ENCODE measurements around the gene CFAP69. TPM values are rescaled to one million over a fixed set of nuclear protein-coding genes. Genes with fewer than 3 reads are reported as not detected.

CFAP69 gene
- total RNA-seq, 1 experiment from 2014 or later: 2.4 TPM

GRCh38 chr7:90222390-90222789 lies 22.6 kb upstream of the CFAP69 start:
- Histone ChIP-seq H3K27me3 (replicated peaks; ENCODE audit: insufficient read depth, low read depth, low read length, poor library complexity) (no peaks in the 10 kb centered on the region), H3K4me3 (ENCODE audit: low read depth, low read length, poor library complexity, severe bottlenecking) (no peak overlapping the region), H3K36me3 (ENCODE audit: insufficient read depth, low read length, poor library complexity, severe bottlenecking) (peaks cover 31% of the 10 kb centered on the region), H3K9me3 (ENCODE audit: low read depth, low read length, poor library complexity, severe bottlenecking) (no peaks in the 10 kb centered on the region), H3K27ac (ENCODE audit: low read depth, low read length, poor library complexity, severe bottlenecking) (no peak overlapping the region), H3K4me1 (ENCODE audit: insufficient read depth, low read length, poor library complexity, severe bottlenecking) (peaks cover 44% of the 10 kb centered on the region)
- CTCF ChIA-PET: no interaction called here
- no peak for DNase-seq (ENCODE audit: low spot score)
- no TSS peak for BruUV-seq (replicated peaks)
- intact Hi-C loops (cut with micrococcal nuclease; ENCODE audit: unreplicated experiment): no loop called here
- no peak for TF ChIP-seq CTCF (conservative IDR thresholded peaks at IDR 0.05; ENCODE audit: low read depth, low read length)
- no peak for TF ChIP-seq EZH2 (IDR thresholded peaks at IDR 0.05; ENCODE audit: borderline replicate concordance, low read depth, low read length, poor library complexity, severe bottlenecking)
- POLR2A ChIA-PET (ENCODE audit: low non-redundant PET): no interaction called here

- CTCF ChIA-PET: interaction anchor here (0.9 kb wide), 1 partner anchor 12 kb away, joined by 3 read pairs; the partner anchor contains the start of gene STEAP2
These were observed 21.9 kb upstream of the CFAP69 start for GRCh38 chr7:90222811-90223725.

GRCh38 chr7:90224195-90224594 lies 20.8 kb upstream of the CFAP69 start:
- no peaks in the 10 kb centered on the region for H3K9me3 ChIP-seq (ENCODE audit: low read depth, low read length, poor library complexity, severe bottlenecking)
- H3K4me1 ChIP-seq (ENCODE audit: insufficient read depth, low read length, poor library complexity, severe bottlenecking): peaks cover 42% of the 10 kb centered on the region
- no peak overlapping the region for H3K27ac ChIP-seq (ENCODE audit: low read depth, low read length, poor library complexity, severe bottlenecking)
- no peak overlapping the region for H3K4me3 ChIP-seq (ENCODE audit: low read depth, low read length, poor library complexity, severe bottlenecking)
- peaks cover 48% of the 10 kb centered on the region for H3K36me3 ChIP-seq (ENCODE audit: insufficient read depth, low read length, poor library complexity, severe bottlenecking)
- no peaks in the 10 kb centered on the region for H3K27me3 ChIP-seq (replicated peaks; ENCODE audit: insufficient read depth, low read depth, low read length, poor library complexity)
- ChIA-PET CTCF (no interaction called here), POLR2A (ENCODE audit: low non-redundant PET) (no interaction called here)
- no peak for DNase-seq (ENCODE audit: low spot score)
- BruUV-seq (replicated peaks): no TSS peak
- TF ChIP-seq EZH2 (IDR thresholded peaks at IDR 0.05; ENCODE audit: borderline replicate concordance, low read depth, low read length, poor library complexity, severe bottlenecking) (no peak), CTCF (conservative IDR thresholded peaks at IDR 0.05; ENCODE audit: low read depth, low read length) (no peak)
- intact Hi-C loops (cut with micrococcal nuclease; ENCODE audit: unreplicated experiment): no loop called here

More at GRCh38 chr7:90222811-90223725, 21.9 kb upstream of the CFAP69 start:
- no TSS peak for BruUV-seq (replicated peaks)
- H3K4me1 ChIP-seq (ENCODE audit: insufficient read depth, low read length, poor library complexity, severe bottlenecking): peaks cover 44% of the 10 kb centered on the region
- no peak for DNase-seq (ENCODE audit: low spot score)
- POLR2A ChIA-PET (ENCODE audit: low non-redundant PET): interaction anchor here (0.6 kb wide), 1 partner anchor 9 kb away, joined by 4 read pairs; no protein-coding TSS in a partner anchor
- intact Hi-C loops (cut with micrococcal nuclease; ENCODE audit: unreplicated experiment): no loop called here
- H3K36me3 ChIP-seq (ENCODE audit: insufficient read depth, low read length, poor library complexity, severe bottlenecking): peaks cover 36% of the 10 kb centered on the region
- no peaks in the 10 kb centered on the region for H3K9me3 ChIP-seq (ENCODE audit: low read depth, low read length, poor library complexity, severe bottlenecking)
- TF ChIP-seq CTCF (conservative IDR thresholded peaks at IDR 0.05; ENCODE audit: low read depth, low read length) (no peak), EZH2 (IDR thresholded peaks at IDR 0.05; ENCODE audit: borderline replicate concordance, low read depth, low read length, poor library complexity, severe bottlenecking) (no peak)
- no peak overlapping the region for H3K4me3 ChIP-seq (ENCODE audit: low read depth, low read length, poor library complexity, severe bottlenecking)
- H3K27me3 ChIP-seq (replicated peaks; ENCODE audit: insufficient read depth, low read depth, low read length, poor library complexity): no peaks in the 10 kb centered on the region
- H3K27ac ChIP-seq (ENCODE audit: low read depth, low read length, poor library complexity, severe bottlenecking): peak overlapping the region; percentile 28
